OCI-LY3 (cell line): ENCODE measurements around the gene AP3B2.

Source experiments
- EZH2phosphoT487 ChIP-seq: fragments of 200-600 bp; shearing (Covaris generic); IDR thresholded peaks from 2 replicates; pipeline ENCODE4 v1.6.1; 2018; ENCODE audit warnings: antibody characterized with exemption, mixed run types, low read depth
- TF ChIP-seq, protein P1 (sequence below): fragments of 200-600, 300-600 bp; sonication (generic); IDR thresholded peaks from 2 replicates; pipeline ENCODE4 v1.5.1; 2014; ENCODE audit warnings: antibody characterized with exemption, low read length, low read depth

DNA sequence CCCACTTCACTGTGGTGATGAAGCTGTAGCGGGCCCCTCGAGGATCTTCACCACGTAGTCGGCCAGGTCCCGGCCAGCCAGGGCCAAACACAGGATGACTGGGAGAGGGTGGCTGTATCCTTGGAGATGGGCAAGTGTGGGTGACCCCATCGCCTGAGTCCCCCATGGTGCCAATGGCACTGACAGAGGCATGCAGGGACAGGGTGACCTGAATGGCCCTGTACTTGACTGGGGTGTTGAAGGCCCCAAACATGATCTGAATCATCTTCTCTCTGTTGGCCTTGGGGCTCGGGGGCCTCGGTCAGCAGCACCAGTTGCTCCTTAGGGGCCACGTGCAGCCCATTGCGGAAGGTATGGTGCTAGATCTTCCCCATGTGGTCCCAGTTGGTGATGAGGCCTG is 17.1 kb upstream of the AP3B2 start:
- TF ChIP-seq, protein P1, sequence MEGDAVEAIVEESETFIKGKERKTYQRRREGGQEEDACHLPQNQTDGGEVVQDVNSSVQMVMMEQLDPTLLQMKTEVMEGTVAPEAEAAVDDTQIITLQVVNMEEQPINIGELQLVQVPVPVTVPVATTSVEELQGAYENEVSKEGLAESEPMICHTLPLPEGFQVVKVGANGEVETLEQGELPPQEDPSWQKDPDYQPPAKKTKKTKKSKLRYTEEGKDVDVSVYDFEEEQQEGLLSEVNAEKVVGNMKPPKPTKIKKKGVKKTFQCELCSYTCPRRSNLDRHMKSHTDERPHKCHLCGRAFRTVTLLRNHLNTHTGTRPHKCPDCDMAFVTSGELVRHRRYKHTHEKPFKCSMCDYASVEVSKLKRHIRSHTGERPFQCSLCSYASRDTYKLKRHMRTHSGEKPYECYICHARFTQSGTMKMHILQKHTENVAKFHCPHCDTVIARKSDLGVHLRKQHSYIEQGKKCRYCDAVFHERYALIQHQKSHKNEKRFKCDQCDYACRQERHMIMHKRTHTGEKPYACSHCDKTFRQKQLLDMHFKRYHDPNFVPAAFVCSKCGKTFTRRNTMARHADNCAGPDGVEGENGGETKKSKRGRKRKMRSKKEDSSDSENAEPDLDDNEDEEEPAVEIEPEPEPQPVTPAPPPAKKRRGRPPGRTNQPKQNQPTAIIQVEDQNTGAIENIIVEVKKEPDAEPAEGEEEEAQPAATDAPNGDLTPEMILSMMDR, result no peak
- TF ChIP-seq EZH2phosphoT487, result no peak
